WERI-Rb-1 (cell line): ENCODE measurements around the gene PERM1.

Experiments used
- DNase-seq: peaks from one replicate; pipeline ENCODE4 v3.0.0-alpha.2; 2020
- H3K27ac ChIP-seq: fragments of 250-450 bp; sonication (Bioruptor Pico); 2 replicates; pipeline ENCODE4 v1.5.1; 2020; ENCODE audit warnings: mild to moderate bottlenecking, moderate library complexity
- H3K27me3 ChIP-seq: fragments of 250-450 bp; sonication (Bioruptor Pico); 2 replicates; pipeline ENCODE4 v1.5.1; 2021; ENCODE audit warnings: mild to moderate bottlenecking, low read depth, moderate library complexity; ENCODE audit not compliant: insufficient read depth, severe bottlenecking
- H3K36me3 ChIP-seq: fragments of 250-450 bp; sonication (Bioruptor Pico); 2 replicates; pipeline ENCODE4 v1.5.1; 2020; ENCODE audit warnings: mild to moderate bottlenecking, moderate library complexity
- H3K4me3 ChIP-seq: 2 replicates; pipeline ENCODE4 v1.5.1; 2011; ENCODE audit warnings: low read depth, mild to moderate bottlenecking, control low read depth, low read length
- H3K9me3 ChIP-seq: fragments of 250-450 bp; sonication (Bioruptor Pico); 2 replicates; pipeline ENCODE4 v1.5.1; 2021; ENCODE audit warnings: mild to moderate bottlenecking, moderate library complexity; ENCODE audit not compliant: severe bottlenecking
- CTCF ChIP-seq: IDR thresholded peaks from 2 replicates; pipeline ENCODE4 v1.5.1; 2011; ENCODE audit warnings: low read depth, mild to moderate bottlenecking, control low read depth, inconsistent platforms, low read length

Gene PERM1

GRCh38 chr1:944341-945325, 37.3 kb downstream of the PERM1 start:
- no peak for TF ChIP-seq CTCF
- H3K27ac ChIP-seq, result peak overlapping the region; percentile 91
- H3K36me3 ChIP-seq, result peaks cover 55% of the 10 kb centered on the region
- H3K9me3 ChIP-seq, result no peaks in the 10 kb centered on the region
- peak; percentile 72 for DNase-seq
- no peaks in the 10 kb centered on the region for H3K27me3 ChIP-seq
- no peak overlapping the region for H3K4me3 ChIP-seq

- Histone ChIP-seq H3K27ac (peak overlapping the region; percentile 91), H3K36me3 (peaks cover 46% of the 10 kb centered on the region), H3K4me3 (no peak overlapping the region), H3K9me3 (no peaks in the 10 kb centered on the region), H3K27me3 (no peaks in the 10 kb centered on the region)
- TF ChIP-seq CTCF, result no peak
- no peak for DNase-seq
These were observed 38.1 kb downstream of the PERM1 start for GRCh38 chr1:943545-944340.

GRCh38 chr1:942864-943533, 38.9 kb downstream of the PERM1 start:
- H3K27me3 ChIP-seq, result no peaks in the 10 kb centered on the region
- TF ChIP-seq CTCF, result no peak
- no peak for DNase-seq
- peak overlapping the region; percentile 91 for H3K27ac ChIP-seq
- H3K4me3 ChIP-seq, result peak overlapping the region; percentile 51
- H3K9me3 ChIP-seq, result no peaks in the 10 kb centered on the region
- H3K36me3 ChIP-seq, result peaks cover 42% of the 10 kb centered on the region

- Histone ChIP-seq H3K4me3 (peak overlapping the region; percentile 51), H3K9me3 (no peaks in the 10 kb centered on the region), H3K27me3 (no peaks in the 10 kb centered on the region), H3K27ac (peak overlapping the region; percentile 91), H3K36me3 (peaks cover 36% of the 10 kb centered on the region)
- TF ChIP-seq CTCF, result no peak
- no peak for DNase-seq
These were observed 39.5 kb downstream of the PERM1 start for GRCh38 chr1:942411-942821.

- peak; percentile 91 for DNase-seq
- no peaks in the 10 kb centered on the region for H3K9me3 ChIP-seq
- peaks cover 30% of the 10 kb centered on the region for H3K36me3 ChIP-seq
- peak overlapping the region; percentile 68 for H3K4me3 ChIP-seq
- no peak for TF ChIP-seq CTCF
- peak overlapping the region; percentile 91 for H3K27ac ChIP-seq
- no peaks in the 10 kb centered on the region for H3K27me3 ChIP-seq
These were observed 40.1 kb downstream of the PERM1 start for GRCh38 chr1:941588-942383.
